GM19035 (cell line): Measurements from ENCODE around the gene STX4.

Experiments
- ATAC-seq: cut with Tn5 transposase; IDR thresholded peaks from one replicate; pipeline ENCODE4 v1.9.1; 2021; ENCODE audit not compliant: unreplicated experiment

The STX4 gene

DNA sequence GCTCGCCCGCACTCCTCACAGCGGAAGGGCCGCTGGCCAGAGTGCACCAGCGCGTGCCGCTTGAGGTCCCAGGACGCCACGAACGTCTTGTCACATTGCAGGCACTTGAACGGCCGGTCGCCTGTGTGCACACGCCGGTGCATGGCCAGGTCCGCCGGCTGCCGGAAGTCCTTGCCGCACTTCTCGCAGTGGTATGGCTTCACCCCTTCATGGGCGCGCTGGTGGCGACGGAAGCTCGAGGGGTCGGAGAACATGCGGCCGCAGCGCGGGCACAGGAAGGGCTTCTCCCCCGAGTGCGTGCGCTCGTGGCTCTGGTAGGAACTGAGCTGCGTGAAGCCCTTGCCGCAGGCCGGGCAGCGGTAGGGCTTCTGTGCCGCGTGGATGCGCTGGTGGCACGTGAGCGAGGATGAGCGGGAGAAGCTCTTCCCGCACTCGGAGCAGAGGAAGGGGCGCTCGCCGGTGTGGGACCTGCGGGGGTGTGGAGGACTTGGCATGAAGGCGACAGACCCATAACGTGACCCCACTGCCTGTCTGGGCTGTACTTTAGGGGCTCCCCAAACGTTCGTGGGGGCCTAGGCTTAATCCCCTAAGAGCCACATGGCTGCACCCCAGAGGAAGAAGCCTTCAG lies 28.6 kb downstream of the STX4 start:
- no peak for ATAC-seq

DNA sequence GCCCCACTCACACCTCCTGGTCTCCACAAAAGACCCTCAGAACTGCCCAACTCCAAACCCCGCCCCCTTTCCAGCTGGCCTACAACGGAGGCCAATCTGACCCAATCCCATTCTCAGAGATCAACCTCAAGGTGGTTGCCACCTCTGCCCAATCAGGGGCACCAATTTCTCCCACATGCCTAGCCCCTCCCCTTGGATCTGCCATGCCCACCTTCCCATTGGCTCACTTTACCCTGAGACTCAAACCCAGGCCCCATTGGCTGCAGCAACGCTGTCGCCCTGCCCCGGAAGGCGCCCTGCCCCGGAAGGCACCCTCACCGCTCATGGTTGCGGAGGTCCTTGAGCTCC lies 30.1 kb downstream of the STX4 start:
- no peak for ATAC-seq

DNA sequence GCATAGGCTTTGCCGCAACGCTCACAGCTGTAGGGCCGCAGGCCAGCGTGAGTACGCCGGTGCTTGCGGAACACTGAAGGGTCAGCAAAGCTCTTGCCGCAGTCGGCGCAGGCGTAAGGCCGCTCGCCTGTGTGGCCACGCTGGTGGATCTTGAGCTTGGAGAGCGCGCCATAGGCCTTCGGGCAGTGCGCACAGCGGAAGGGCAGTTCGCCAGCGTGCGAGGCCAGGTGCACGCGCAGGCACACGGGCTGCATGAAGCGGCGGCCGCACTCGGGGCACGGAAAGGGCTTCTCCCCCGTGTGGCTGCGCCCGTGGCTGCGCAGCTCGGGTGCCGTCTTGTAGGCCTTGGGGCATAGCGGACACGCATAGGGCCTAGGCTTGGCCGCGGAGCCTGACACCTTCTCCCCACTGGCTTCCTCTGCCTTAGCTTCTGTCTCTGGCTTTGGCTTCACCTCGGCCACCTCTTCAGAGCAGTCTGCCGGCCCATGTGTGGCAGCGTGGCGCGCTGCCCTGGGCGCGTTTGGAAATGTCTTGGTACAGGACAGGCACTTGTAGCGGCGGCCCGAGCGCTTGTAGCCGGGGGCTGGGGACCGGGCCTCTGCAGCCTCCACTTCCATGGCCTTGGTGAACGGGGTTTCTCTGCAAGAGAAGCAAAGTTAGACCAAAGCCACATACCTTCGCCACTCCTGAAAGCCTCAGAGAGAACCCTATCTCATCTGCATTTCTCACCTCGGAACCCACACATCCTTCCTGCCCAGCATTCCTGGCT lies 30.7 kb downstream of the STX4 start:
- no peak for ATAC-seq

DNA sequence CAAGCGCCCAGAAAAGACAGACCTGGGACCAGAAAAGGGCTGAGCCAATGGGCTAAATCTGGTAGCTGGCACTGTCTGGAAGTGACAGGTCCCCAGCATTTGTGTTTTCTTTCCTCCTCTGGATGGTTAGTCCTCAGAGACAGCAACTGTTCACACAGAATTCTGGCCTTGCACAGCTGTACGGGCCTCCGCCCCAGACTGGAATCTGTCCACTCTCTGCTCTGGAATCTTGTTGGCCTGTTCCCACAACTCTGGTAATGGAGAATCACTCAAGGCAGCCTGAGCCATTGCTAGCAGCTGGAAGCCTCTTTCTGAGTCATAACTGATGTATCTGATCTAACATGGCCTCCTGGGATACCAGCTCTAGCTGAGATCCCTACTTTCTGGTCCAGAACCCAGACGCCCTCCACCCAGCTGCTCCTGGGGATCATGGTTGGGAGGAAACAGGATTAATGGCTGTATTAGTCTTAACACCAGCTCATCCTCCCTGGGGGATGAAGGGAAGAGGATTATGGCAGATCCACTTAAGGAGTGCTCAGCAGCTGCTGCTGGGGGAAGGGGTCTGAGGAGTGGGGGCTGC lies 31.6 kb downstream of the STX4 start:
- no peak for ATAC-seq

DNA sequence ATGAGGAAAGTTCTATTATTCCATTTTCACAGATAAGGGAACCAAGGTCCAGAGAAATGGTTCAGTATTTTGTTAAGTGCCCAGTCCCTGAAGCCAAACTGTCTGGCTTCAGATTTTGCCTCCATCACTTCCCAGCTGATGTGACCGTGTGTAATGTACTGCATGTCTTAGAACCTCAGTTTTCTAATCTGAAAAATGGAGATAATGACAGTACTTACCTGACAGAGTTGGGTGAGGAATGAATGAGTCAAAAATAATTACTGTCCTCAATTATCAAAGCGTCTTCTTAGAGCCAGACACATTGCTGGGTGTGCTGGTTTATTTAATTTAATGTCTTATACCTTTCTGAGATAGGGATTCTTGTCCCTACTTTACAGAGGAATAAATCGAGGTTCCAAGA lies 34.0 kb downstream of the STX4 start:
- ATAC-seq = no peak

DNA sequence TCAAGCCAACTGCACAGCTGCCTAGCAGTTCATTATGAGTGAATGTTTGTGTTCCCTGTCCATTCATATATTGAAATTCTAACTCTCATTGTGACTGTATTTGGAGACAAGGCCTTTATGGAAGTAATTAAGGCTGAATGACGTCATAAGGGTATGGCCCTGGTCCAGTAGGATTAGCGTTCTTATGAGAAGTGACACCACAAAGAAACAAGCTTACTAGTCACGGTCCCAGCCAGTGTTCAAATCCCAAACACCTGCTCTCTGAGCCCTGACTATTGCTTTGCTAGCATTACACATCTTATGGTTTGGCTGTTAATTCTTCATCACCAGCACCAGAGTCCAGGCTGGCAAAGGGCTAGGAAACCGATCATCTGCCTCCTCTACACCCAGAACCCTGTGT lies 38.5 kb downstream of the STX4 start:
- ATAC-seq = no peak

DNA sequence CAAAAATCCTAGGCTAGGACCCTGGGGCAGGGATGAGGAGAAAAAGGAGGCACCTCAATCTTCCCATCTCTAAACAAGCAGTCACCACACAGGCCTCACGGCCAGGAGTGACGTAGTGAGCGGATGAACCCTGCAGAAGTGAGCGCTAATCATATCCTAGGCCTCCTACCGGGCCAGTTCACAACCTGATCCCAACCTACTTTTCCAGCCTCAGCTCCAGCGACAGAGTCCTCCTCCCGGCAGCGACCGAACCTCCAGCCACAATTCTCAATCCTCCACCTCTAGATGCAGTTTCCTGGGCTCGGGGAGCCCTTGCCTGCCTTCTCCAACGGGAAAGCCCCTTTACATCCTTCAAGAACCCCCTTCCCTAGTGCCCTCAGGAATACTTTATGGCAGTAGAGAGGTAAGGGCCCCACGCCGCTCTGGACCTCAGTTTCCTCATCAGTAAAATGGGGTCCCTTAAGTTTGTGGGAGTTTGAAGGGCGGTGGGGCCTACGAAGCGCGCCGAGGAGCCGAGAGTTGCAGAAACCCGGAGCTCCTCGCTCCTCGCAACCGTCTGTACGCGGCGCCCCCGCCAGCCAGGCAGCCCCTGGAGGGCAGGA lies 39.3 kb downstream of the STX4 start:
- ATAC-seq = no peak

DNA sequence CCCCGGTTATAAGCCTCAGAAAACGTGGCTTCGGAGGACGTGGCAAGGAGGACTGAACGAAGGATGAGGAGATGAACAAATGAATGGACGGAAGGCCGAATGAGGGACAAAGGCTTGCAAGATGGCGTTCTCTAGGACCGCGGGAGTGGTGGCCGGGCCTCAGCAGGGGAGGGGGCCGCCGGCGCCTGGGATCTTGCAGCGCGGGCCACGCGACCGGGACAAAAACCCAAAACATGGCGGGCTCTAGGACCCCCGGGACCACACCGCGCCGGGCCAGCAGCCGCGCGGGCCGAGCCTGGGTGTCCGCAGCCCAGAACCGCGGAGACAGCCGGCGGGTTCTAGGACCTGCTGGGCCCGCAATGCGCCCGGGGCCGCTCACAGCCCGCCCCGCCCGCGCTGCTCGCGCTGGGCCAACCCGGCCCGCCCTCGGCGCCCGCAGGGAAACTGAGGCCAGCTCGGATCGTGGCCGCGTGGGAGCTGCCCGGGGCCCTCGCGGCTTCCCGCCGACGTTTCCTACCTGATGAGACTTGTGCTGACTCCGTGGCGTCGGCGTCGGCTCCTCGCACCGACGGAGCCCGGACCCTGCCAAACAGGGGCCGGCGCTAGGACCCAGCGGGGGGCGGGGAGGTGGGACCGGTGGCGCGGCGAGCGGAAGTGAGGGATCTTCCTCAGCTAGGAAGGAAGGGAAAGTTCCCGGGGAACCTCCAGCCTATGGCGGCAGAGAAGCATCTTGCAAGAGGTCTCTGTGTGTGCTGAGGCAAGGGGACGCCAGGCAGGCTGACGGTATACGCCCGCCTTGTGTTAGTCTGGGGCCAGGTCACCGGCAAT lies 40.0 kb downstream of the STX4 start:
- peak; percentile 53 for ATAC-seq

DNA sequence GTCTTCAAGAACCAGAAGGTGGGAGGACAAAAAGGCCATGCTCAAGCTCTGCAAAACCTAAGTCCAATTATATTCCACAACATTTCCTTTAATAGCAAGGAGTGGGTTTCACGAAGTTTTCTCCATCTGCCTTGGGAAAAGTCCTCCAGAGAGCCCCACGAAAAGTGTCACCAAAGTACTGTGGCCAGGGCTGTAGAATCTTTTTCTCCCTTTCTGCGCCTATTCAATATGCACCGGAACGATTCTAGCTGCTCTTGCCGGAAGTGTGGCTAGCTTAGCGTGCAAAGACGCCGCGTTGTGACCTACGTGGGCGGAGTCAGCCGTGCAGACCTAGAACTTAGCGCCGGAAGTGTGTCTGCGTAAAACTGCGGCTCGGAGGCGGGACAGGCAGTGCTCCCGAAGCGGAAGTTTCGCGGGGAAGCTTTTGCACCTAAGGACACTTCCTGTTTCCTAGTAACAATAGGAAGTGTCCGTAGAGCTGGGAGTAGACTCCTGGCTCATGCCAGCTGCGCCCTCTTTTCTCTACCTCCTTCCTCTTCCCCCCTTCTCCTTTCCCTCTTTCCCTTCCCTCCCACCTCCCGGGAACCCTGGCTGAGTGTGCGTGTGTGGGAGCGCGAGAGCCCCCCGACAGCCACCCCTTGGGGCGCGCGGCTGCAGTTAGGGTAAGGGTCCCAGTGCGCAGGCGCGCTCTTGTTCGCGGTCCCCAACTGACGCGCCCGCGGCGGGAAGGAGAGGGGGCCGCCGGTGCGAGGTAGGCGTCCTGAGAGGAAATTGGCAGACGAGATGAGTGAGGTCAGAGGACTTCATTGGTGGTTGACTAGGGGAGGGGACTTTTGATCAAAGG lies 40.8 kb downstream of the STX4 start, which contains the start of the genes ZNF646 and ZNF668:
ZNF646 (plus strand) TSS at position 453 of the 844 bp plus-strand sequence. CDS start 1,903 bp downstream, outside the sequence.
ZNF668 (minus strand) TSS at position 271 of the 844 bp plus-strand sequence. CDS start 9,781 bp downstream, outside the sequence.
- ATAC-seq = peak; percentile 73

DNA sequence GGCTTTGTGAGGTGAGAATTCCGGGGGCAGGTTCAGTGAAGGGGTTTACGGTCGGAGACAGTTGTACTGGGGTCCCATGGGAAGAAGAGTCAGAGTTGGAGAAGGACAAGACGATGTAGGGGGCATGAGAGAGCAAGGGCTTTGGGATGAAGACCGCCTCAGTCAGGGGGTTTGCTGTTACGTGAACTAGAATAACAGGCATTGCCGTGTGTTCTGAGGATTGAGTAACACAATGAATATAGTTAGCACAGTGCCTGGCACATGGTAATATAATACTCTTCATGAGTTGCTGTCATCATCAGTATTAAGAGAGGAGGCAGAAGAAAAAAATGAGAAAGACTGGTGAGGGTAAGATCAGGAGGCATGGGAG lies 41.4 kb downstream of the STX4 start:
- no peak for ATAC-seq

DNA sequence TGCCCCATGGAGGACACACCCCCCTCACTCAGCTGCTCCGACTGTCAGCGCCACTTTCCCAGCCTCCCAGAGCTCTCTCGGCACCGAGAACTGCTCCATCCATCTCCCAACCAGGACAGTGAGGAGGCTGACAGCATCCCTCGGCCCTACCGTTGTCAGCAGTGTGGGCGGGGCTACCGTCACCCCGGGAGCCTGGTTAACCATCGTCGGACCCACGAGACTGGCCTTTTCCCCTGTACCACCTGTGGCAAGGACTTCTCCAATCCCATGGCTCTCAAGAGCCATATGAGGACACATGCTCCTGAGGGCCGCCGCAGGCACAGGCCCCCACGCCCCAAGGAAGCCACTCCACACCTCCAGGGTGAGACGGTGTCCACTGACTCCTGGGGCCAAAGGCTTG lies 43.0 kb downstream of the STX4 start:
- ATAC-seq = no peak

DNA sequence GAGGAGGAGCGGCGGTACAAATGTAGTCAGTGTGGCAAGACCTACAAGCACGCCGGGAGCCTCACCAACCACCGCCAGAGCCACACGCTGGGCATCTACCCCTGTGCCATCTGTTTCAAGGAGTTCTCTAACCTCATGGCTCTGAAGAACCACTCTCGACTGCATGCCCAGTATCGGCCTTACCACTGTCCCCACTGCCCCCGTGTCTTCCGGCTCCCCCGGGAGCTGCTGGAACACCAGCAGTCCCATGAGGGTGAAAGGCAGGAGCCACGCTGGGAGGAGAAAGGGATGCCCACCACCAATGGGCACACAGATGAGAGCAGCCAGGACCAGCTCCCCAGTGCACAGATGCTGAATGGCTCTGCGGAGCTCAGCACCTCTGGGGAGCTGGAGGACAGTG lies 43.7 kb downstream of the STX4 start:
- ATAC-seq = no peak

DNA sequence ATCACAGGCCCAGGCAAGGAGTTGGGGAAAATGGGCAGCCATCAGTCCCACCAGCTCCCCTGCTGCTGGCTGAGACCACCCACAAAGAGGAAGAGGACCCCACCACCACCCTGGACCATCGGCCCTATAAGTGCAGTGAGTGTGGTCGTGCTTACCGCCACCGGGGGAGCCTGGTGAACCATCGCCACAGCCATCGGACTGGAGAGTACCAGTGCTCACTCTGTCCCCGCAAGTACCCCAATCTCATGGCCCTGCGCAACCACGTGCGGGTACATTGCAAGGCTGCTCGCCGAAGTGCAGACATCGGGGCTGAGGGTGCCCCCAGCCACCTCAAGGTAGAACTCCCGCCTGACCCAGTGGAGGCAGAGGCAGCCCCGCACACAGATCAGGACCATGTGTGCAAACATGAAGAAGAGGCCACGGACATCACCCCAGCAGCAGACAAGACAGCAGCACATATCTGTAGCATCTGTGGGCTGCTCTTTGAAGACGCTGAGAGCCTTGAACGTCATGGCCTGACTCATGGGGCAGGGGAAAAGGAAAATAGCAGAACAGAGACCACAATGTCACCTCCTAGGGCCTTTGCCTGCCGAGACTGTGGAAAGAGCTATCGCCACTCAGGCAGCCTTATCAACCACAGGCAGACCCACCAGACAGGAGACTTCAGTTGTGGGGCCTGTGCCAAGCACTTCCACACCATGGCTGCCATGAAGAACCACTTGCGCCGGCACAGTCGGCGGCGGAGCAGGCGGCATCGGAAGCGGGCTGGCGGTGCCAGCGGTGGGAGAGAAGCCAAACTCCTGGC lies 44.4 kb downstream of the STX4 start:
- ATAC-seq = no peak

DNA sequence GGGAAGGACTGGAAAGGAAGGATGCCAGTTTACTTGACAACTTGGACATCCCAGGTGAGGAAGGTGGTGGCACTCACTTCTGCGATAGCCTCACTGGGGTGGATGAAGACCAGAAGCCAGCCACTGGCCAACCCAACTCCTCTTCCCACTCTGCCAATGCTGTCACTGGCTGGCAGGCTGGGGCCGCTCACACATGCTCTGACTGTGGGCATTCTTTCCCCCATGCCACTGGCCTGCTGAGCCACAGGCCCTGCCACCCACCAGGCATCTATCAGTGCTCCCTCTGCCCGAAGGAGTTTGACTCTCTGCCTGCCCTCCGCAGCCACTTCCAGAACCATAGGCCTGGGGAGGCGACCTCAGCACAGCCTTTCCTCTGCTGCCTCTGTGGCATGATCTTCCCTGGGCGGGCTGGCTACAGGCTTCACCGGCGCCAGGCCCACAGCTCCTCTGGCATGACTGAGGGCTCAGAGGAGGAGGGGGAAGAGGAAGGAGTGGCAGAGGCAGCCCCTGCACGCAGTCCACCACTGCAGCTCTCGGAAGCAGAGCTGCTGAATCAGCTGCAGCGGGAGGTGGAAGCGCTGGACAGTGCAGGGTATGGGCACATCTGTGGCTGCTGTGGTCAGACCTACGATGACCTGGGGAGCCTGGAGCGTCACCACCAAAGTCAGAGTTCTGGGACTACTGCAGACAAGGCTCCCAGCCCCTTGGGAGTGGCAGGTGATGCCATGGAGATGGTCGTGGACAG lies 45.4 kb downstream of the STX4 start:
- ATAC-seq = no peak

DNA sequence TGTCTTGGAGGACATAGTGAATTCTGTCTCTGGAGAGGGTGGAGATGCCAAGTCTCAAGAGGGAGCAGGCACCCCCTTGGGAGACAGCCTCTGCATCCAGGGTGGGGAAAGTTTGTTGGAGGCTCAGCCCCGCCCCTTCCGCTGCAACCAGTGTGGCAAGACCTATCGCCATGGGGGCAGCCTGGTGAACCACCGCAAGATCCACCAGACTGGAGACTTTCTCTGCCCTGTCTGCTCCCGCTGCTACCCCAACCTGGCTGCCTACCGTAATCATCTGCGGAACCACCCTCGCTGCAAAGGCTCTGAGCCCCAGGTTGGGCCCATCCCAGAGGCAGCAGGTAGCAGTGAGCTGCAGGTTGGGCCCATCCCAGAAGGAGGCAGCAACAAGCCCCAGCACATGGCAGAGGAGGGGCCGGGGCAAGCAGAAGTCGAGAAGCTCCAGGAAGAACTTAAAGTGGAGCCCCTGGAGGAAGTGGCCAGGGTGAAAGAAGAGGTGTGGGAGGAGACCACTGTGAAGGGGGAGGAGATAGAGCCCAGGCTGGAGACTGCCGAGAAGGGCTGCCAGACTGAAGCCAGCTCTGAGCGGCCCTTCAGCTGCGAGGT lies 46.1 kb downstream of the STX4 start:
- ATAC-seq = no peak

DNA sequence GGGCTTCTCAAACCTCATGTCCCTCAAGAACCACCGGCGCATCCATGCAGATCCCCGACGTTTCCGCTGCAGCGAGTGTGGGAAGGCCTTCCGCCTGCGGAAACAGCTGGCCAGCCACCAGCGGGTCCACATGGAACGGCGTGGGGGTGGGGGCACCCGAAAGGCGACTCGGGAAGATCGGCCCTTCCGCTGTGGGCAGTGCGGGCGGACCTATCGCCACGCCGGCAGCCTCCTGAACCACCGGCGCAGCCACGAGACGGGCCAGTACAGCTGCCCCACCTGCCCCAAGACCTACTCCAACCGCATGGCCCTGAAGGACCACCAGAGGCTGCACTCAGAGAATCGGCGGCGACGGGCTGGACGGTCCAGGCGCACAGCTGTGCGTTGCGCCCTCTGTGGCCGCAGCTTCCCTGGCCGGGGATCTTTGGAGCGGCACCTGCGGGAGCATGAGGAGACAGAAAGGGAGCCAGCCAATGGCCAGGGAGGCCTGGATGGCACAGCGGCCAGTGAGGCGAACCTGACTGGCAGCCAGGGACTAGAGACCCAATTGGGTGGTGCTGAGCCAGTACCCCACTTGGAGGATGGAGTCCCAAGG lies 46.8 kb downstream of the STX4 start:
- ATAC-seq = no peak

DNA sequence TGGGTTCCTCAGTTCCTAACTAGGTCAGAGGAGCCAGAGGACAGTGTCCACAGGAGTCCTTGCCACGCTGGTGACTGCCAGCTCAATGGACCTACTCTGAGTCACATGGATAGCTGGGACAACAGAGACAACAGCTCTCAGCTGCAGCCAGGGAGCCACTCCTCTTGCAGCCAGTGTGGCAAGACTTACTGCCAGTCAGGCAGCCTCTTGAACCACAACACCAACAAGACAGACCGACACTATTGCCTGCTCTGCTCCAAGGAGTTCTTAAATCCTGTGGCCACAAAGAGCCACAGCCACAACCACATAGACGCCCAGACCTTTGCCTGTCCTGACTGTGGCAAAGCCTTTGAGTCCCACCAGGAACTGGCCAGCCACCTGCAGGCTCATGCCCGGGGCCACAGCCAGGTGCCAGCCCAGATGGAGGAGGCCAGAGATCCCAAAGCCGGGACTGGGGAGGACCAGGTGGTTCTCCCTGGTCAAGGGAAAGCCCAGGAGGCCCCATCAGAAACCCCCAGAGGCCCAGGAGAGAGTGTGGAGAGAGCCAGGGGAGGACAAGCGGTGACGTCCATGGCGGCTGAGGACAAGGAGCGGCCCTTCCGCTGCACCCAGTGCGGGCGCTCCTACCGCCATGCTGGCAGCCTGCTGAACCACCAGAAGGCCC lies 47.5 kb downstream of the STX4 start:
- ATAC-seq = no peak
